ENCODE measurements around the gene C1QB.

The C1QB gene

DNA sequence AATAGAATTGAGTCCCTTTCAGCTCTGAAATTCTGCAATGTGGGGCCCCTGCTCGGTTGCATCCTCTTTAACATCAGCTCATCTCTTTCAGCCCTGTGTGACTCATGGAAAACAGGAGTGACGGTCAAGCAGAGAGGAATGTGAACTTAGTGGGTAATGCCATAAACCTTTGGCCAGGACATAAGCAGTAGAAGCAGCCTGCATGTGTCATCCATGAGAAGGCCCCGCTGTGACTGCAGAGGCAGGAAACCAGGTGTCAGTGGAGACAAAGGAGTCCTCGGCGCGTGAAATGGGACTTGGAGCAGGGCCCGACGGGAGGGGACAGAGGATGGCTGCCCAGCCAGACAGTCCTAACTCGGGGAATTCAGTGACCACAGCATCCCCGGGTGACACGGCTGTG is 36.5 kb downstream of the C1QB start:
- peak; percentile 61 for DNase-seq (ENCODE audit: low read depth, low spot score)
- POLR2A ChIA-PET, result interaction anchor here (0.7 kb wide), 1 partner anchor 92 kb away, joined by 3 read pairs; no protein-coding TSS in a partner anchor
- H3K4me3 ChIP-seq (ENCODE audit: low read depth, low read length), result no peak overlapping the region
- TF ChIP-seq, protein P1, sequence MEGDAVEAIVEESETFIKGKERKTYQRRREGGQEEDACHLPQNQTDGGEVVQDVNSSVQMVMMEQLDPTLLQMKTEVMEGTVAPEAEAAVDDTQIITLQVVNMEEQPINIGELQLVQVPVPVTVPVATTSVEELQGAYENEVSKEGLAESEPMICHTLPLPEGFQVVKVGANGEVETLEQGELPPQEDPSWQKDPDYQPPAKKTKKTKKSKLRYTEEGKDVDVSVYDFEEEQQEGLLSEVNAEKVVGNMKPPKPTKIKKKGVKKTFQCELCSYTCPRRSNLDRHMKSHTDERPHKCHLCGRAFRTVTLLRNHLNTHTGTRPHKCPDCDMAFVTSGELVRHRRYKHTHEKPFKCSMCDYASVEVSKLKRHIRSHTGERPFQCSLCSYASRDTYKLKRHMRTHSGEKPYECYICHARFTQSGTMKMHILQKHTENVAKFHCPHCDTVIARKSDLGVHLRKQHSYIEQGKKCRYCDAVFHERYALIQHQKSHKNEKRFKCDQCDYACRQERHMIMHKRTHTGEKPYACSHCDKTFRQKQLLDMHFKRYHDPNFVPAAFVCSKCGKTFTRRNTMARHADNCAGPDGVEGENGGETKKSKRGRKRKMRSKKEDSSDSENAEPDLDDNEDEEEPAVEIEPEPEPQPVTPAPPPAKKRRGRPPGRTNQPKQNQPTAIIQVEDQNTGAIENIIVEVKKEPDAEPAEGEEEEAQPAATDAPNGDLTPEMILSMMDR (IDR thresholded peaks at IDR 0.05; ENCODE audit: insufficient read depth, low read length, missing control alignments), result no peak
- CTCF ChIA-PET, result interaction anchor here (0.6 to 4.4 kb wide), 3 partner anchors 14 to 227 kb away, joined by 3 to 38 read pairs (median 4); no protein-coding TSS in a partner anchor

DNA sequence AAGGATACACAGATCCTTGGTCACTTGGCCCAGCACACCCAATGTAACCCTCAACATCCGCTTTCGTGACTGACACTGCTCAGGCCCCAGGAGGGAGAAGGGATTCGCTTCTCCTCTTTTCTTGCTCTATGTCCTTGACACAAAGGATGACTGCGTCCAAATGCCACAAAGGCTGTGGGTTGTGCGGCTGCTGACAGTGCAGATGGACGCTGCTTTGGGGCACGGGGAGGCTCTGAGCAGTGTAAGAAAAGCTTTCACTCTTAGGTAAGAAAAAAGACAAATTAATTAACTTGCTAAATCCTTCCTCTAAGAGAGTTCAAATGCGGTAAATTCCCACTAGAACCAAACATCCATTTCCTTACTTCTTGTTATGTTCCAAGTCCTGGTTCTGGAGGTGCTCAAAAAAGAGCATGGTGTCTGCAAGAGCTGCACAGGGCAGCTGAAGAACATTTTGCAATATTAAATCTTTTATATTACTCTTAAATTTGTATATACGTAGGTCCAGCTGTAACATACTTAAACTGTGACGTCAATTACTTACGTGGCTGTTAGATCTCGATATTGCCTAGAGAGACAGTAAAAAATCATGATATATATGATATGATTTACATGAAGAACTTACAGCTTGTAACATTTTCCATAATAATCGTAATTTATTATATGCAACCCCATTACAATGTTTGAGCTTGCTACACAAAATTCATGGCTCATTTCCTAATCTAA is 38.2 kb downstream of the C1QB start:
- no peak for DNase-seq (ENCODE audit: low read depth, low spot score)
- TF ChIP-seq, protein P1 (IDR thresholded peaks at IDR 0.05; ENCODE audit: insufficient read depth, low read length, missing control alignments), result no peak
- H3K4me3 ChIP-seq (ENCODE audit: low read depth, low read length), result no peak overlapping the region
- CTCF ChIA-PET, result interaction anchor here (0.9 to 4.4 kb wide), 6 partner anchors 10 to 239 kb away, joined by 3 to 38 read pairs (median 6); no protein-coding TSS in a partner anchor
- POLR2A ChIA-PET, result no interaction called here

GRCh38 chr1:22694172-22694571 is 41.1 kb downstream of the C1QB start:
- TF ChIP-seq, protein P1 (IDR thresholded peaks at IDR 0.05; ENCODE audit: insufficient read depth, low read length, missing control alignments), result no peak
- POLR2A ChIA-PET, result no interaction called here
- CTCF ChIA-PET, result interaction anchor here (0.9 to 2.9 kb wide), 2 partner anchors 10 to 236 kb away, joined by 3 to 26 read pairs; no protein-coding TSS in a partner anchor

DNA sequence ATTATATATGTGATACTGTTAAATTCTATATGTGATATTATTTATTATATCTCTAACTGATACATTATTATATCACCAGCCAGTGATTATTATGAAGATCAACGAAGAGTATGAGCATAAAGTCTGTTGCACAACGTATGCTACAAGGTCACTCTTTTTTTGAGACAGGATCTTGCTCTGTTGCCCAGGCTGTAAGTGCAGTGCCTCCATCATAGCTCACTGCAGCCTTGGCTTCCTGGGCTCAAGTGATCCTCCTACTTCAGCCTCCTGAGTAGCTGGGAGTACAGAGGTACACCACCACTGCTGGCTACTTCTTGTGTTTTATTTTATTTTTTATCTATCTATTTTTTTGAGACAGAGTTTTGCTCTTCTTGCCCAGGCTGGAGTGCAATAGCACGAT is 43.6 kb downstream of the C1QB start:
- TF ChIP-seq, protein P1 (IDR thresholded peaks at IDR 0.05; ENCODE audit: insufficient read depth, low read length, missing control alignments), result no peak
- H3K4me3 ChIP-seq (ENCODE audit: low read depth, low read length), result no peak overlapping the region
- DNase-seq (ENCODE audit: low read depth, low spot score), result no peak
- ChIA-PET CTCF (interaction anchor here (1.0 to 9.8 kb wide), 4 partner anchors 9 to 237 kb away, joined by 3 to 217 read pairs (median 4); no protein-coding TSS in a partner anchor), POLR2A (no interaction called here)

More at GRCh38 chr1:22694172-22694571, 41.1 kb downstream of the C1QB start:
- no peak overlapping the region for H3K4me3 ChIP-seq (ENCODE audit: low read depth, low read length)
- no peak for DNase-seq (ENCODE audit: low read depth, low spot score)

DNA sequence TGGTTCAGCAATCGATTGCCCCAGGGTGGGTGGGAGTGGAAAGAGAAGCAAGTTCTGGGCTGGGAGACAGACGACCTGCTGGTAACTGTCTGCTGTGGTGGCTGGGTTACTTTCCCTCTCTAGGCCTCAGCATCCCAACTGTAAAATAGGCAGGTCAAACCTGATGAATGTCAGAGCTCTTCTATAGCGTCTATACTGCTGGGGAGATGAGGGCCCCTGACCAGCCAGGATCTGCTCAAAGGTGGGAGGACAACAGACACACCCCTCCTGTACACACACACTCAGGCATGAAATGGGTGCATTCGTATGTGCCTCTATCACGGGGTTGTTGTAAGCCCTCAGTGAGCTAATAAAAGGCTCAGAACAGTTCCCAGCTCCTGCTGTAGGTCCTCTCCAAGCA is 44.9 kb downstream of the C1QB start:
- no peak for DNase-seq (ENCODE audit: low read depth, low spot score)
- TF ChIP-seq, protein P1 (IDR thresholded peaks at IDR 0.05; ENCODE audit: insufficient read depth, low read length, missing control alignments), result no peak
- POLR2A ChIA-PET, result no interaction called here
- H3K4me3 ChIP-seq (ENCODE audit: low read depth, low read length), result no peak overlapping the region
- CTCF ChIA-PET, result interaction anchor here (1.0 to 9.8 kb wide), 5 partner anchors 9 to 235 kb away, joined by 4 to 217 read pairs (median 6); no protein-coding TSS in a partner anchor
